CD4-positive, alpha-beta T cell treated with Interleukin-10 for 1 hour (primary cell): ENCODE measurements around the gene NTNG2.

ENCODE experiments used
- DNase-seq: peaks from one replicate; pipeline ENCODE4 v3.0.0-alpha.2; 2020

The NTNG2 gene

GRCh38 chr9:132268725-132269352, 107.0 kb downstream of the NTNG2 start:
- DNase-seq = peak; percentile 77

- peak; percentile 21 for DNase-seq
These were observed 108.1 kb downstream of the NTNG2 start for GRCh38 chr9:132269704-132270516.

- no peak for DNase-seq
These were observed 113.0 kb downstream of the NTNG2 start for GRCh38 chr9:132274861-132275260.

GRCh38 chr9:132283165-132283564, 121.3 kb downstream of the NTNG2 start:
- no peak for DNase-seq

GRCh38 chr9:132283863-132284262, 122.0 kb downstream of the NTNG2 start:
- DNase-seq = no peak

GRCh38 chr9:132287256-132287760, 125.5 kb downstream of the NTNG2 start:
- DNase-seq = no peak

GRCh38 chr9:132288361-132288760, 126.5 kb downstream of the NTNG2 start:
- DNase-seq = no peak

- DNase-seq = no peak
These were observed 127.1 kb downstream of the NTNG2 start for GRCh38 chr9:132288966-132289365.

GRCh38 chr9:132293145-132293721, 131.4 kb downstream of the NTNG2 start:
- DNase-seq = peak; percentile 7
